Stimulated activated CD8-positive, alpha-beta memory T cell treated with anti-CD3 and anti-CD28 coated beads, Interleukin-7, amount 100 ng/mL, for 48 hours (primary cell): ENCODE data around the gene ITPR3.
"Not testable (repeated sequence)": the region's sequence is repeated elsewhere in the genome, so short reads cannot be mapped to it uniquely, and the experiment has no call there.

Experiments used
- DNase-seq, 2 donors: peaks; one replicate each; pipeline ENCODE4 v3.0.0-alpha.2; 2020; ENCODE audit warnings: low read depth in 1 of 2; ENCODE audit errors: extremely low read depth in 1 of 2

The ITPR3 gene

DNA sequence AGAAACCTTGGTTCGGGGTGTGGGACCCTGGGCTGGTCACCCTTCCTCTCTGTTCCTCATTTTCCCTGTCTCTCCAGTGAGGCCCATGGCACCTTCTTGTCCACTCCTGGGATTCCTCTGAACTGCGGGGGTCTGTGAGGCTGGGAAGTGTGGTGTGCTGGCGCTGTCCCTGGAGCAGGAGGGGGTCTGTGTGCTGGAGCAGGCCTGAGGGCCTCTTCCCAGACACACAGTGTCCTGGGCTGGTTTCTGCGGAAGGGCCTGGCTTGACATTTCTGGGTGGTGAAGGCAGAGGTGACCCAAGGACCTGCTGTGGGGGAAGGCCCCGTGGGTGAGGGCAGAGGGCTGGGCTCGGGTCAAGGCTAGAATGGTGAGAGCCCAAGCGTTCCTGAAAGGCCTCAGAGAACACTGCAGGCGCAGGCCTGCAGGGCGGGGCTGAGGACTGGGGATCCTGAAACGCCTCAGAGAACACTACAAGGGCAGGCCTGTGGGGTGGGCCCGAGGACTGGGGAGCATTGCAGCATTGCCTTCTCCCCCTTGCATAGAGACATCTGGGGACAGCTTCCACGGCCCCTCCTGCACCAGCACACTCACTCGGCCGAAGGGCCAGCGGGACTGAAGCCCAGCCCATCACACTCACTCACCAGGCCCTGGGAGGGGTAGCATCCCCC, 30.5 kb upstream of the ITPR3 start:
- no peak for DNase-seq

DNA sequence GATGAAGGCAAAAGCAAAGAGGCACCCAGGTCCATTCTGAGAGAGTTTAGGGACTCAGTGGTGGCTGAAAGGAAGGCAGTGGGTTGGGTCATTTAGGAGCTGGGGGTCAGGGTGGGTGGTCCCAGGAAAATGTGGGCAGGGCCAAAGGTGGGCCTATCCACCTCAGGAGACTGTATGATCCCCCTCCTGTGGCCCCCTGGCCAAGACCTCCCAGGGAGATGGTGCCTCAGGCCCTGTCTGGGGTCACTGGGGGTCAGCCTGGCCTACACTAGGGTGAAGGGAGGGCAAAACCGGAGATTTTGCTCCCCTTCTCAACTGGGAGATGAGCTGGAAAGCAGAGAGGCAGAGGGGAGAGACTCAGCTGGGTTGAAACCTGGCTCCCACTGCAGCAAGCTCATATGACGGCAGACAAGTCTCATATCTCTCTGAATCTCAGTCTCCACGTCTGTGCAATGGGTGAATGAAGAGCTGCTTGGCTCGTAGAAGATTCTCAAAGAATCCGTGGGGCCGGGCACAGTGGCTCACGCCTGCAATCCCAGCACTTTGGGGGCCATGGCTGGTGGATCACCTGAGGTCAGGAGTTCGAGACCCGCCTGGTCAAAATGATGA, 29.6 kb upstream of the ITPR3 start:
- DNase-seq: no peak

- no peak for DNase-seq
Measured at GRCh38 chr6:33592280-33592594, 28.9 kb upstream of the ITPR3 start.

DNA sequence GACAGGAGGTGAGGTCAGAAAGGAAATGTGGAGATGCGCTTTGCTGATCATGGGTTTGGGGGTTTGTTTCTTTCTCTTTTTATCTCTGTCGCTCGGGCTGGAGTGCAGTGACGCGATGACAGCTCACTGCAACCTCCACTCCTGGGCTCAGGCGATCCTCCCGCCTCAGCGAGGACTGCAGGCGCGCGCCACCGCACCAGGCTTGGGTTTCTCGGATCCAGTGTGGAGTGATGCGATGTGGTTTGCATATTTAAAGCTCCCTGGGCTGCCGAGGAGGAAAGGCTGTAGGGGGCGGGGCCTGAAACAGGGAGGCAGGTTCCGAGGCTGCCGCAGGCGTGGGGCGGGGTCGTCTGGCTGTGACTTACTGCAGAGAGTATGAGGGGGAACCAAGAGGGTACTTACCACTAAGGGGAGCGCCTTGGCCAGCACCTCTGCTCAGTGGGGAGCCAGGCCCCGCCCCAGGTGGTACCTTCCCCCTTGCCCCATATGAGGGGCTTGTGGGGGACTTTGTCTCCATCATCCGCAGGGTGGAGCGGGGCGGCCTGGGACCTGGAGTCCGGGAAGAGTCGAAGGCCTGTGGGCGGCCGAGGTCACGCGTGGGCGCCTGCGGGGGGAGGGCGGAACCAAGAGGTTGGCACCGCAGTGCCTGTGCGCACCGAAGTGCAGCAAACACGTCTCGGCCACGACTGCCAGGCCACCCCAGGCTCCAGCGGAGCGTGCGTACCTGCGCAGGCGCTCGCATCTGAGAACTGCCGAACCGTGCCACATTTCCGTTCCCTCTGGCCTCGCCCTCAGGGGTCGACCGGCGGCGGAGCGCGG, 28.3 kb upstream of the ITPR3 start:
- DNase-seq: no peak

DNA sequence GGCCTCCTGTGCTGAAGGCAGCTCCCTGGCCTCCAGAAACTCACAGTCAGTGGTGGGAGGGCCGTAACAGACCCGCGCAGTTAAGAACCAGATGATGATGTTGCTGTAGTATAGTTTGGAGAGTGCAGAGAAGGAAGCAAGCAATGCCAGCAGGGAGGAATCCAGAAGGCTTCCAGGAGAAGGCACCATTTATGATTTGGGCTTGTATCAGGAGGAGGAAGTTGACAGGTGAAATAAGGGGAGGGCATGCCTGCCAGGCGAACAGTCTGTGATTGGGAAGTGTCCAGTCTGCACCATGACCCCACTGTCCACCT, 27.8 kb upstream of the ITPR3 start:
- no peak for DNase-seq

DNA sequence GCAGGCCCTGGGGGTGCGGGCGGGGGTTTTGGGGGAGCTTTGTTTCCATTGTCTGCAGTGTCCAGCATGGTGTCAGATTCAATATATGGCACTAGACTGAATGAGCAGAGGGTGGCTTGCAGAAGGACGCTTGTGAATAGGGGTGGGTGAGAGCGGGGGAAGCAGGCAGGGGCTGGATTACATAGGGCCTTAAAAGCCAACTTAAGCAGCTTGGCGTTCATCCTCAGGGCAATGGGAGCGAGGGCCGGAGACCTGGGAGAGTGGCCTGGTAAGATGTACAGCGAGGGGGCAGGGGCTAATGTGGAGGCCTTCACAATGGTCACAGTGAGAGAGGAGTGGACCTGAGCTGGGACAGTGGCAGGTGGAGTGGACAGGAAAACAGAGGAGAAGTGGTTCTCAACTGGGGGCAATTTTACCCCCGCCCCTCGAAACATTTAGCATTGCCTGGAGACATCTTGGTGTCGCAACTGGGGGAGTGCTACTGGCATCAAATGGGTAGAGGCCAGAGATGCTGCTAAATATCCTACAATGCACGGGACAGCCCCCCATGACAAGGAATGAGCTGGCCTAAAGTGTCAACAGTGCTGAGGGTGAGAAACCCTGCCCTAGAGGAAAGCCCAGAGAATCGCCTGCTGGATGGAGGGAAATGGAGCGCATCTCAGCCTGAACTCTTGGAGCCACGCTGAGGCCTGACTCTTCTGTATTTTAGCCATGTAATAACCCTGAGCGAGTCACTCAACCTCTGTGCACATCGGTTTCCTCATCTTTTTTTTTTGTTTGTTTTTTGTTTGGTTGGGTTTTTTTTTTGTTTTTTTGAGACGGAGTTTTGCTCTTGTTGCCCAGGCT, 25.9 kb upstream of the ITPR3 start:
- no peak for DNase-seq

DNA sequence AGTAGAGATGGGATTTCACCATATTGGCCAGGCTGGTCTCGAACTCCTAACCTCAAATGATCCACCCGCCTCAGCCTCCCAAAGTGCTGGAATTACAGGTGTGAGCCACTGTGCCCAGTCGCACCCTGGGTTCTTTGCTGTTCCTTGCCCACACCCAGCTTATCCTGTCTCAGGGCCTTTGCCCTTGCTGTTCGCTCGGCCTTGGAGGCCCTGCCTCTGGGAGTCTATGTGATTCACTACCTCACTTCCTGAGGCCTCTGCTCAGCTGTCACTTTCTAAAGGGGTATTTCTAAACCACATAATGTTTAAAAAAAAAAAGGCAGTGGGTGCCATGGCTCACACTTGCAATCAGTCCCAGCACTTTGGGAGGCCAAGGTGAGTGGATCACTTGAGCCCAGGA, 24.2 kb upstream of the ITPR3 start:
- DNase-seq: not testable (repeated sequence)

DNA sequence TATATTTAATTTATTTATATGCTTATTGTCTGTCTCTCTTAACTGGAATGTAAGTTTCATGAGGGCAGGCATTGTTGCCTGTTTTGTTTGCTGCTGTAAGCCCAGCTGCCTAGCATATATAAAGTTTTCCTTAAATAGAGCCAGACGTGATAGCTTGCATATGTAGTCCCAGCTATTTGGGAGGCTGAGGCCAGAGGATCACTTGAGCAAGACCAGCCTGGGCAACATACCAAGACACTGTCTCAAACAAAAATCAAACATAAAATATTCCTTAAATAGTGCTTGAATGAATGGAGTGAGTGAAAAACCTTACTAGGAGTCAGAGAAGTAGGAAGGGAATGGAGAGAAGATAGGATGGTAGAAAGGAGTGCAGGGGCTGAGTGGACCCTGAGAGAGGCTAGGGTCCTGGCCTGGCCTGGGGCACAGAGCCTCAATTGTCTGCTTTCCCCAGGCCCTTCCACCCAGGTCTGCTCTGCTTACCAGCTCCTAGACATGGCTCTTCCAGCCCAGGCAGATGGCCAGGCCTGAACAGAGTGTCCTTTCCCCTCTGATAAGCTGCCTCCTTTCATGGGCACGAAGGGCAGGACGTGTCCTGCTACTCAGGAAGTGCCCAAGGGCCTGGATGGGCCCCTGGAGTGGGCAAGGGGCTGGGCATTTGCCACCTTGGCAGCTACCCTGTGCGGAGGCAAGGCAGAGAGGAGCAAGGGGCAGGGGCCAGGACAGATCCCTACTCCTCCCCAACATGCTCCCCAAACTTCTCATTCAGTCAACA, 23.4 kb upstream of the ITPR3 start:
- no peak for DNase-seq

GRCh38 chr6:33599413-33599938, 21.6 kb upstream of the ITPR3 start:
- DNase-seq: no peak

DNA sequence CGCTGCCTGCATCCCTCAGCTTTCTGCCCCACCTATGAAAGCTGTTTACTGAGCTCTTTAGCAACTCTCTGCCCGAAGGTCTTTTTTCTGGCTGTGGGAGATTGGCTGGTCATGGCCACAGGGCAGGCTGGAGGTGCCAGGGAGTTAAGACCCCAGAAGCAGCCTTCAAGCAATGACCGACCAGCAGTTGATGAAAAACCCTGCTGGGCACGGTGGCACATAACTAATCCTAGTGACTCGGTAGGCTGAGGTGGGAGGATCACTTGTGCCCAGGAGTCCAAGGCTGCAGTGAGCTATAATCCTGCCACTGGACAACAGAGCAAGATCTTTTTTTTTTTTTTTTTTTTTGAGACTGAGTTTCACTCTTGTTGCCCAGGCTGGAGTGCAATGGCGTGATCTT, 20.4 kb upstream of the ITPR3 start:
- DNase-seq: no peak

DNA sequence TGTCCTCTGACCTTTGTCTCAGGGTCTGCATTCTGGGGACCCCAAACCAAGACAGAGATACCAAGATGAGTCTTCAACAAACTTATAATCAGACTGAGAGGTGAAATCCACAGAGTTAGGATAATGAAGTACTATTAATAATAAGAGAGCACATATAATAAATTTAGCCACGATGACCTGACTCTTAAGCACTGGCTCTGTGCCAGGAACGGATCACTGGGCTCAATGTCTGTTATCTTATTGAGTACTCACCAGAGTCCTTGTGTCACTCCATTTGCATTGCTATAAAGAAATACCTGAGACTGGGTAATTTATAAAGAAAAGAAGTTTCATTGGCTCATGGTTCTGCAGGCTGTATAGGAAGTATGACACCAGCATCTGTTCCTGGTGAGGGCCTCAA, 18.9 kb upstream of the ITPR3 start:
- DNase-seq: no peak

GRCh38 chr6:33604941-33605854, 15.9 kb upstream of the ITPR3 start:
- DNase-seq: no peak

DNA sequence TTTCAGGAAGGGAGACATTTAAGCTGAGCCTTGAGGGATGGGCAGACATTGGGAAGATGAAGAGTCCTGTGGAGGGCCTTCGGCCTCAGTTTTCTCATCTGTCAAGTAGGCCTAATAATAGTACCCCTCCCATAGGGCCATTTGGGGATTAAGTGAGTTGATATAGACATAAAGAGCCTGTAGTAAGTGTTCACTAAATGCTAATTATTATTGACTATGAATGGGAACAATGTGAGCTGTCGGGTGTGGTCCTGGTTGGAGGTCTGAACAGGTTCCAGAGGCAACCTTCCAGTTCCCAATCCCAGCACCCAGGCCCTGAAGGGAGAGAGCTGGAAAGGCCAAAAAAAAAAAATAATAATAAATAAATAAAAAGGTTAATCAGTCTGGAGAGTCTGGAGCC, 14.5 kb upstream of the ITPR3 start:
- DNase-seq: no peak

GRCh38 chr6:33607126-33607783, 13.9 kb upstream of the ITPR3 start:
- no peak for DNase-seq

GRCh38 chr6:33607784-33608161, 13.3 kb upstream of the ITPR3 start:
- DNase-seq: no peak

DNA sequence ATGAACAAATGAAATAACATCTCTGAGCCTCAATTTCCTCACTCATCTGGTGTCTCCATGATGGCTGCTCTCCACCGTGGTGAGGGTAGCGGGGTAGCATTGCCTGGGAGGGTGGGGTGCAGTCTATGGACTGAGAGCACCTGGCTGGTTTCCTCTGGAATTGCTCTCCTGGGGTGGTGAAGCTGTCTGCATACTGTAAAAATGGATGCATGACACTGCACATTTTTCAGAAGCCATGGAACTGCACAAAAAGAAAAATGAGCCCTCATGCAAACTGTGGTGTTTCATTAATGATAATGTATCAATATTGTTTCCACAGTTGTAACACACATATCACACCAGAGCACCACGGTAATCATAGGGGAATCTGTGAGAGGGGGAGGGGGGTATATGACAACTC, 12.1 kb upstream of the ITPR3 start:
- no peak for DNase-seq

DNA sequence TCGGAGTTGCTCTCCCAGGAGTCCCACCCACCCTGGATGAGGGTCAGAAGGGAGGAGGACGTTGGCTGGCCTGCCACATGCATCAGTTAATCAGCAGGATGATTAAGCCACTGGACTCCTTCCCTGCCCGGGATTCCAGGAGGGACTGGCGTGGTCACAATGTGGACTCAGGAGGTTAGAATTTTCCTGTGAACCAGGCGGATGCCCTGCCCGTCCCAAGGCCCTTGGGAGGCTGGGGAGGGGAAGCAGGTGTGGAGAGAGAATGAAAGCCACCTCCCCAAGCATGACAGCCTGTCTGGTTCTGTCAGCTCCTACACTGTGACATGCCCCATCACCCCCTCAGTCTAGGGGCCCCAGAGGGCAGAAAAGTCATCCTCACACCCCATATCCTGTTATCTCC, 11.6 kb upstream of the ITPR3 start:
- DNase-seq: no peak

DNA sequence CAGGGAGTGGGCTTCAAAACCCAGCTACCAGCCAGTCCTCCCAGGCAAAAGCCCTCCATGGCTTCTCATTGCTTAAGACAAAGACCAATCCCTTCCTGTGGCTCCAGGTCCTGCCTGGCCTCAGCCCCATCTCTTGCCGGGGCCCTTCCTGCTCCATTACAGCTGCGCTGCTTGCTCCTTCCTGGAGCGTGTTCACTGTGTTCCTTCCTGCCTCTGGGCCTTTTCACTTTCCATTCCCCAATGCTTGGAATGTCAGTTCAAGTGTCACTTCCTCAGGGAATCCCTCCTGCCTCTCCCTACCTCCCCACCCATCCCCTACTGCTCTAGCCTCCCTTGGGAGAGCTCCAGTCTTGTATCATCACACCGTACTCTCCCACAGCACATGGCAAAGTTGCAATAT, 11.1 kb upstream of the ITPR3 start:
- DNase-seq: no peak
